GM12874 (cell line): Measurements from ENCODE around the gene FLRT3.

ENCODE experiments used
- CTCF ChIP-seq: IDR thresholded peaks from 2 replicates; pipeline ENCODE4 v1.5.1; 2011; ENCODE audit warnings: low read depth, mild to moderate bottlenecking, control low read depth, low read length, moderate library complexity; ENCODE audit not compliant: insufficient read depth

FLRT3 gene

DNA sequence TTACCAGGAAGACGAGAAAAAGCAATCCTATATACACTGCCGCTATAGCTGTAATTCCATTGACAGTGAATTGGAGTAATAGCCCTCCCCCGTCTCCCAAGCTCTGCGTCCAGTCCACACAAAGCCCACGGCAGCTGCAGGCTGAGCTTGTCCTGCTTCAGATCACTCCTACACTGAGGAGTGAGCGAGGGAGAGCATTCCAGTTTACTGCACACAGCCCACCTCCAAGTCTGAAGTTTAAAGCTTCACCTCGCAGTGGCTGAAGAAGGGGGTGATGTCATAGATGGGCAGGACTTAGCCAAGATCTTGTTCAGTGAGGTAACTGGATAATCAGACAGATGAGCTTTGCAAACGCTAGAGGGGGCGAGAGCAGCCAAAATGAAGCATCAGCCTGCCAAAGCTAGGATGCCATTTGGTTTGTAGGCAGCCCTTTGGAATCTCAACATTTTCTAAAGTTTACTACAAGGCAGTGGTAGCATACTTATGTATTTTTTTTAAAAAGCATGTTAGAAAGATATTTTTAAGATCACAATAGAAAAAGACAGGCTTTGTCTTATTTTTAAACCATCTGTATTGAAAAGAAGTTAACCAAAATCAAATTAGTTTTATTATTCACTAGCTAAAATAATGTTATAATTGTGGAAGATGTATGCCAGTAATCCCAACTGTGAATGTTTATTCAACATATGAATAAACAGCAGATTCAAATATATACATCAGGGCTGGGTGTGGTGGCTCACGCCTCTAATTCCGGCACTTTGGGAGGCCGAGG is at the start of gene FLRT3:
TSS of gene FLRT3 (minus strand) at position 213 of the 772 bp plus-strand sequence. CDS start 10,106 bp downstream, outside the sequence.
- TF ChIP-seq CTCF: peak; percentile 77

- TF ChIP-seq CTCF: no peak
Measured at GRCh38 chr20:14386726-14387125, 49.3 kb upstream of the FLRT3 start.

- TF ChIP-seq CTCF: no peak
Measured at GRCh38 chr20:14385176-14385740, 47.8 kb upstream of the FLRT3 start.

DNA sequence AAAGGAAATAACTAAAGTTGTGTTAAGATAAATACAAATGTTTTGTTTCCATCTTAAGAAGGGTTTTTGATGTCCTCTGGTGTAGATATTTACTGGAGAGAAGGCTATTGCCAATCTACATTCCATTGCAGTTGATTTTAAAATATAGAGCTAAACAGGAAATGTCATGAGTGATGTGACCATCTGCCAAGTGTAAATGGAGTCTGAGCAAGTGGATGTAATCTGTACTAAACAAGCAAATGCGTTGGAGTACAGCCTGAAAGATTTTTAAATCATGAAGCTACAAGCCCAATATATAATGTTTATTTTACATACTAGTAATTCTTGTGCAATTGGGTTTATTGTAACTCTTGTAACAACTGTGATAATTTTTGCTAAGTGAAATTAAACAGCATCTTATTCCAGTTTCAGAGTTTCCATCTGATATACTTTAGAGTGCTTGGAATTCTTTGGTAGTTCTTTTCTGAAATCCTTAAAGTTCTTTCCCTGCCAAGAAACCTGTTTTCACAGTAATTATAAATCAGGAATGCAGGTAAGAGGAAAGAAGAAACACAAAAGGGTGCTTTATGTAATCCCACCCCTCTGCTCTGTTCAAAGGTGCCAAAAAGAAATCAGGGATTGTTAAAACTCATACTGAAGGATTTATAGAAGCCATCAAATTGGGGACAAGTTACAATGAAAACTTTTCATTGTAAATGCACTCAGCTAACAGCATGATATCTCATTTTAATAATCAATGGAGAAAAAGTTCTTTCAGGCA is 47.2 kb upstream of the FLRT3 start:
- TF ChIP-seq CTCF: no peak

DNA sequence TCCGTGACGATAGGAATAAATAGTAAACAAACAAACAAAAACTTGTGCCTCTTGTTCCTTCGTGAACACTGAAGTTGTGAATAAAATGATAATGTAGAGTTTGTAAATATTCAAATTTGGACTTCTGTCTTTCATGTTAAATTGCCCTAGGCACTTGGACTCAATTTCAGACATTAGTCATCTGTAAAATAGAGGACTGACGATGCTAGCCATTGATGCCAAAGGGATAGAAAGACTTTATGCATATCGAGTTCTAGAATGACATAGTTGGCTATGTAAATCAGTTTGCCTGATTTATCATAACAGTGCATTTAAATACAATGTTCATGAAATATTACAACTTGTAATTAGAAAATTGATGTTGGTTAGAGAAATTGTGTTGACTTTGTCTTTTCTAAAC is 45.9 kb upstream of the FLRT3 start:
- no peak for TF ChIP-seq CTCF

- no peak for TF ChIP-seq CTCF
Measured at GRCh38 chr20:14378326-14378725, 40.9 kb upstream of the FLRT3 start.

DNA sequence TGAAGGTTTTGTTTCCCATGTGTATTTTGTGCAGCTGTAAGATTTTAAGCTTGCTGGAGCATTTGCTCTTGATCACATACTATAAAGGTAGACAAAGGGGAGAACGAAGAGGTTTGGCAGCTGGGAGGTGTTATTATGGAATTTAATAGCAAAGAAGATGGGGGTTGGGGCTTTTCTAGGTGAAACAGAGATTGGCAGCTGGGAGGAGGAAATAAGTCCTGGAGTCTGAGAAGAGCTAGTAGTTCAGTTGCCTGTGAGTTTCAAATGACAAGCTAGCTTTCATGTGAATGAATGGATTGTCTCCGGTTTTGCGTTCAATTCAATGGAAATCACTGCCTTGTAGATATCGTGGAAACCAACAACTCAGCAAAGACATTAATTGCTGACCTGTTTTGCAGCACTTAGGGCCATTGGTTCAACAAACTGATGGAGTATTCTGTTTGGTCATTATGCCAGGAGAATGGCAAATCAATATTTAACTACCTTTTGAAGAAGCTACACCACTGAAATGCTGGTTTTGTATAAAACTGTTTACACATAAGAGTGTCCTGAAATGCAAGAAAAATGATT is 38.1 kb upstream of the FLRT3 start:
- TF ChIP-seq CTCF: no peak
